ENCODE measurements around the gene FSTL4. TPM values are rescaled to one million over a fixed set of nuclear protein-coding genes. Genes with fewer than 3 reads are reported as not detected.

FSTL4 gene
- total and polyA plus RNA-seq, 2 donors = 0.99 to 1.2 TPM

GRCh38 chr5:133432956-133433532, 179.3 kb downstream of the FSTL4 start:
- Histone ChIP-seq H3K27ac (ENCODE audit: low read depth in 1 of 2, low read length in 1 of 2) (no peak overlapping the region), H3K4me1 (ENCODE audit: control insufficient read depth in 2 of 2, insufficient read depth in 2 of 2, low read length in 2 of 2) (no peaks in the 10 kb centered on the region), H3K27me3 (ENCODE audit: control insufficient read depth in 2 of 2, insufficient read depth in 1 of 2, low read length in 1 of 2) (peaks cover 0 to 20% of the 10 kb centered on the region in 2 donors), H3K9me3 (ENCODE audit: control insufficient read depth in 2 of 2, insufficient read depth in 1 of 2, low read length in 1 of 2) (peaks cover 0 to 2% of the 10 kb centered on the region in 2 donors), H3K4me3 (ENCODE audit: low read length in 2 of 2) (no peak overlapping the region), H3K36me3 (ENCODE audit: control insufficient read depth in 2 of 2, insufficient read depth in 2 of 2, low read length in 1 of 2) (no peaks in the 10 kb centered on the region)
- DNase-seq (ENCODE audit: low read depth in 6 of 9, low spot score in 9 of 9) = no peak
- 95% methylated on average over 3 of the region's 3 CpGs for WGBS

- peaks cover 0 to 2% of the 10 kb centered on the region in 2 donors for H3K9me3 ChIP-seq (ENCODE audit: control insufficient read depth in 2 of 2, insufficient read depth in 1 of 2, low read length in 1 of 2)
- H3K4me1 ChIP-seq (ENCODE audit: control insufficient read depth in 2 of 2, insufficient read depth in 2 of 2, low read length in 2 of 2) = no peaks in the 10 kb centered on the region
- DNase-seq (ENCODE audit: low read depth in 6 of 9, low spot score in 9 of 9) = no peak
- no peak overlapping the region for H3K4me3 ChIP-seq (ENCODE audit: low read length in 2 of 2)
- H3K27me3 ChIP-seq (ENCODE audit: control insufficient read depth in 2 of 2, insufficient read depth in 1 of 2, low read length in 1 of 2) = peaks cover 0 to 22% of the 10 kb centered on the region in 2 donors
- 97% methylated on average over 2 of the region's 2 CpGs for WGBS
- H3K36me3 ChIP-seq (ENCODE audit: control insufficient read depth in 2 of 2, insufficient read depth in 2 of 2, low read length in 1 of 2) = no peaks in the 10 kb centered on the region
- H3K27ac ChIP-seq (ENCODE audit: low read depth in 1 of 2, low read length in 1 of 2) = no peak overlapping the region
These were observed 180.9 kb downstream of the FSTL4 start for GRCh38 chr5:133431326-133431865.

- peaks cover 0 to 2% of the 10 kb centered on the region in 2 donors for H3K9me3 ChIP-seq (ENCODE audit: control insufficient read depth in 2 of 2, insufficient read depth in 1 of 2, low read length in 1 of 2)
- DNase-seq (ENCODE audit: low read depth in 6 of 9, low spot score in 9 of 9) = no peak
- no peak overlapping the region for H3K4me3 ChIP-seq (ENCODE audit: low read length in 2 of 2)
- no peak overlapping the region for H3K27ac ChIP-seq (ENCODE audit: low read depth in 1 of 2, low read length in 1 of 2)
- no peaks in the 10 kb centered on the region for H3K4me1 ChIP-seq (ENCODE audit: control insufficient read depth in 2 of 2, insufficient read depth in 2 of 2, low read length in 2 of 2)
- peaks cover 0 to 23% of the 10 kb centered on the region in 2 donors for H3K27me3 ChIP-seq (ENCODE audit: control insufficient read depth in 2 of 2, insufficient read depth in 1 of 2, low read length in 1 of 2)
- no peaks in the 10 kb centered on the region for H3K36me3 ChIP-seq (ENCODE audit: control insufficient read depth in 2 of 2, insufficient read depth in 2 of 2, low read length in 1 of 2)
These were observed 182.2 kb downstream of the FSTL4 start for GRCh38 chr5:133430095-133430494.

- Histone ChIP-seq H3K27me3 (ENCODE audit: control insufficient read depth in 2 of 2, insufficient read depth in 1 of 2, low read length in 1 of 2) (peaks cover 0 to 23% of the 10 kb centered on the region in 2 donors), H3K4me3 (ENCODE audit: low read length in 2 of 2) (no peak overlapping the region), H3K4me1 (ENCODE audit: control insufficient read depth in 2 of 2, insufficient read depth in 2 of 2, low read length in 2 of 2) (peaks cover 0 to 1% of the 10 kb centered on the region in 2 donors), H3K9me3 (ENCODE audit: control insufficient read depth in 2 of 2, insufficient read depth in 1 of 2, low read length in 1 of 2) (peaks cover 0 to 2% of the 10 kb centered on the region in 2 donors), H3K27ac (ENCODE audit: low read depth in 1 of 2, low read length in 1 of 2) (no peak overlapping the region), H3K36me3 (ENCODE audit: control insufficient read depth in 2 of 2, insufficient read depth in 2 of 2, low read length in 1 of 2) (no peaks in the 10 kb centered on the region)
- no peak for DNase-seq (ENCODE audit: low read depth in 6 of 9, low spot score in 9 of 9)
- 95% methylated on average over 6 of the region's 6 CpGs for WGBS
These were observed 183.3 kb downstream of the FSTL4 start for GRCh38 chr5:133429046-133429445.

GRCh38 chr5:133428072-133428660, 184.2 kb downstream of the FSTL4 start:
- no peak for DNase-seq (ENCODE audit: low read depth in 6 of 9, low spot score in 9 of 9)

GRCh38 chr5:133427121-133427777, 185.1 kb downstream of the FSTL4 start:
- WGBS = 91% methylated on average over 11 of the region's 11 CpGs
- peaks cover 0 to 23% of the 10 kb centered on the region in 2 donors for H3K27me3 ChIP-seq (ENCODE audit: control insufficient read depth in 2 of 2, insufficient read depth in 1 of 2, low read length in 1 of 2)
- no peak for DNase-seq (ENCODE audit: low read depth in 6 of 9, low spot score in 9 of 9)

More at GRCh38 chr5:133428072-133428660, 184.2 kb downstream of the FSTL4 start:
- Histone ChIP-seq H3K4me3 (ENCODE audit: low read length in 2 of 2) (no peak overlapping the region), H3K27me3 (ENCODE audit: control insufficient read depth in 2 of 2, insufficient read depth in 1 of 2, low read length in 1 of 2) (peaks cover 0 to 21% of the 10 kb centered on the region in 2 donors), H3K36me3 (ENCODE audit: control insufficient read depth in 2 of 2, insufficient read depth in 2 of 2, low read length in 1 of 2) (no peaks in the 10 kb centered on the region), H3K9me3 (ENCODE audit: control insufficient read depth in 2 of 2, insufficient read depth in 1 of 2, low read length in 1 of 2) (peaks cover 0 to 2% of the 10 kb centered on the region in 2 donors), H3K4me1 (ENCODE audit: control insufficient read depth in 2 of 2, insufficient read depth in 2 of 2, low read length in 2 of 2) (peaks cover 0 to 9% of the 10 kb centered on the region in 2 donors), H3K27ac (ENCODE audit: low read depth in 1 of 2, low read length in 1 of 2) (no peak overlapping the region)
- WGBS = 91% methylated on average over 4 of the region's 4 CpGs

GRCh38 chr5:133426264-133426663, 186.1 kb downstream of the FSTL4 start:
- Histone ChIP-seq H3K9me3 (ENCODE audit: control insufficient read depth in 2 of 2, insufficient read depth in 1 of 2, low read length in 1 of 2) (peaks cover 0 to 2% of the 10 kb centered on the region in 2 donors), H3K4me1 (ENCODE audit: control insufficient read depth in 2 of 2, insufficient read depth in 2 of 2, low read length in 2 of 2) (peaks cover 0 to 17% of the 10 kb centered on the region in 2 donors), H3K4me3 (ENCODE audit: low read length in 2 of 2) (no peak overlapping the region), H3K36me3 (ENCODE audit: control insufficient read depth in 2 of 2, insufficient read depth in 2 of 2, low read length in 1 of 2) (no peaks in the 10 kb centered on the region), H3K27me3 (ENCODE audit: control insufficient read depth in 2 of 2, insufficient read depth in 1 of 2, low read length in 1 of 2) (peaks cover 0 to 27% of the 10 kb centered on the region in 2 donors), H3K27ac (ENCODE audit: low read depth in 1 of 2, low read length in 1 of 2) (no peak overlapping the region)
- DNase-seq (ENCODE audit: low read depth in 6 of 9, low spot score in 9 of 9) = no peak
- 94% methylated on average over 9 of the region's 9 CpGs for WGBS

More at GRCh38 chr5:133427121-133427777, 185.1 kb downstream of the FSTL4 start:
- H3K4me3 ChIP-seq (ENCODE audit: low read length in 2 of 2) = no peak overlapping the region
- H3K9me3 ChIP-seq (ENCODE audit: control insufficient read depth in 2 of 2, insufficient read depth in 1 of 2, low read length in 1 of 2) = peaks cover 0 to 2% of the 10 kb centered on the region in 2 donors
- no peak overlapping the region for H3K27ac ChIP-seq (ENCODE audit: low read depth in 1 of 2, low read length in 1 of 2)
- peaks cover 0 to 12% of the 10 kb centered on the region in 2 donors for H3K4me1 ChIP-seq (ENCODE audit: control insufficient read depth in 2 of 2, insufficient read depth in 2 of 2, low read length in 2 of 2)
- no peaks in the 10 kb centered on the region for H3K36me3 ChIP-seq (ENCODE audit: control insufficient read depth in 2 of 2, insufficient read depth in 2 of 2, low read length in 1 of 2)

GRCh38 chr5:133425764-133426163, 186.6 kb downstream of the FSTL4 start:
- H3K4me3 ChIP-seq (ENCODE audit: low read length in 2 of 2) = no peak overlapping the region
- no peak overlapping the region for H3K27ac ChIP-seq (ENCODE audit: low read depth in 1 of 2, low read length in 1 of 2)
- peaks cover 0 to 17% of the 10 kb centered on the region in 2 donors for H3K4me1 ChIP-seq (ENCODE audit: control insufficient read depth in 2 of 2, insufficient read depth in 2 of 2, low read length in 2 of 2)
- 93% methylated on average over 4 of the region's 4 CpGs for WGBS
- no peak for DNase-seq (ENCODE audit: low read depth in 6 of 9, low spot score in 9 of 9)
- peaks cover 0 to 28% of the 10 kb centered on the region in 2 donors for H3K27me3 ChIP-seq (ENCODE audit: control insufficient read depth in 2 of 2, insufficient read depth in 1 of 2, low read length in 1 of 2)
- no peaks in the 10 kb centered on the region for H3K36me3 ChIP-seq (ENCODE audit: control insufficient read depth in 2 of 2, insufficient read depth in 2 of 2, low read length in 1 of 2)
- H3K9me3 ChIP-seq (ENCODE audit: control insufficient read depth in 2 of 2, insufficient read depth in 1 of 2, low read length in 1 of 2) = peaks cover 0 to 2% of the 10 kb centered on the region in 2 donors

GRCh38 chr5:133425222-133425621, 187.1 kb downstream of the FSTL4 start:
- H3K36me3 ChIP-seq (ENCODE audit: control insufficient read depth in 2 of 2, insufficient read depth in 2 of 2, low read length in 1 of 2) = no peaks in the 10 kb centered on the region
- WGBS = 95% methylated on average over 5 of the region's 5 CpGs
- H3K27me3 ChIP-seq (ENCODE audit: control insufficient read depth in 2 of 2, insufficient read depth in 1 of 2, low read length in 1 of 2) = peaks cover 0 to 31% of the 10 kb centered on the region in 2 donors
- no peak for DNase-seq (ENCODE audit: low read depth in 6 of 9, low spot score in 9 of 9)
- peaks cover 0 to 2% of the 10 kb centered on the region in 2 donors for H3K9me3 ChIP-seq (ENCODE audit: control insufficient read depth in 2 of 2, insufficient read depth in 1 of 2, low read length in 1 of 2)
- no peak overlapping the region for H3K27ac ChIP-seq (ENCODE audit: low read depth in 1 of 2, low read length in 1 of 2)
- H3K4me3 ChIP-seq (ENCODE audit: low read length in 2 of 2) = no peak overlapping the region
- H3K4me1 ChIP-seq (ENCODE audit: control insufficient read depth in 2 of 2, insufficient read depth in 2 of 2, low read length in 2 of 2) = peaks cover 0 to 17% of the 10 kb centered on the region in 2 donors

Data from thymus (tissue), 11 donors.